HS-27A (cell line): ENCODE data around the gene CPB2.

Experiments used
- DNase-seq: peaks from one replicate; pipeline ENCODE4 v3.0.0-alpha.2; 2012; ENCODE audit warnings: low read depth, missing footprints

Gene CPB2

DNA sequence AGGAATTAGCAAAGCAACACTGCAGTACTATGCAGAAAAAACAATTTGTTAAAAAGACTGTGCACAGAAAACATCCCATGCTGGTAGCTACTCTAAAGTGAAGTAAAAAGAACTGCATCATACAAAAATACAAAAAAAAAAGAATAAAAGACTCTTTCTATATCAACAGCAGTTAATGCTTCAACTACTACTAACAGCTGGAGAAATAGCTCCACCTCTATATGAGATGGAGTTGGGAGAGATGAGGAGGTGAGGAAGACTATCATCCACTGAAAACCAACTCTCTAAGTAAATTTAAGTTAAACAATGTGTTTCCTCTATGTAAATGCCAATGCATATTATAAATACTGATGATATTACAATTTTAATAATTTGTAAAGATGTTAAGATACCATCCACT lies 54.1 kb downstream of the CPB2 start:
- no peak for DNase-seq

DNA sequence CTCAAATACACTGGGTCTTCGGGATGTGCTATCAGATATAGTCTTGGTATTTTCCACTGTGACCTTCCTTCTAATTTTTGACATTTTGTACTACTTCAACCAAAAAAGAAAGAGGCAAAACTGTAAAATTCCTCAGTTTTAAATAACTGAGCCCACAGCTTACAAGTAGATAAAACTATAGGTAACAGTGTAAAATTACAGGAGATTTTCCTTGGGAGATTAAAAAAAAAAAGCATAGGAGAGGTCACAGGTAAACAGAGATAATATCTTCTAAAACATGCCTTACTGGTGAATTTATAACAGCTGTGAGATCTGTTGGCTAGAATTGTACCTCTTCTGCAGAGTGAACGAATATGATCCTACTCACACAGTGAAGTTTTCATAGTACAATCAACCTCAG lies 59.4 kb downstream of the CPB2 start:
- DNase-seq = no peak

DNA sequence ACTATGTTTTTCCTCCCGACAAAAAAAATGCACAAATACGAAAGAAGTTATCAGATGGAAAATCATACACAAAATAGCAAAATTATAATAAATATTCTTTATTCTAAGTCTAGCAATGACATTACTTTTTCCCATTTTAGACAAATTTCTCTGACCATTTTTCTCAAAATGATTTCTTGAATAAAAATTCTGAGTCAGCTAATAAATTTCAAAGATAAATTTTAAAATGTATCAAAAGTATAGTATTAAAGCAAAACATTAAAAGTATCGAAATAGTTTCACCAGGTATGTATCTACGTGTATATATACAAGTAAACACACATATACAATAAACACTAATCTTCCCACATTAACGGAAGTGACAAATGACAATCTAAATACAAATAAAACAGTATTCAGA lies 61.2 kb downstream of the CPB2 start:
- DNase-seq = no peak

DNA sequence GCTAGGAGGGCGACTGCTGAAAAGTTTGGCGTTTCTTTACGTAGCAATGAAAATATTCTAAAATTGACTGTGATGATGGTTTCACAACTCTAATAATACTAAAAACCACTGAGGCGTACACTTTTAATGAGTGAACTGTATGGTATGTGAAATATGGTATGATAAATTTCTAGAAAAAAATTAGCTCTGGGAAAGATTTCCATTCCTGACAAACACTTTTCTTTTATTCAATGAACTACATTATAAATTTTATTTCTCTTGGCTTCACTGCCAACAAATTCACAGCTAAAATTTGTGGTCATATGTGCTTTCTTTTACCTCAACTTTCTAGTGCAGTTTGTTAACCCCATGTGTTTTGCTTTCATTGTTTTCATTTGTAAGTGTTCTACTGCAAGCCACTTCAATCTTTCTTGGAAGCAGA lies 63.4 kb downstream of the CPB2 start:
- no peak for DNase-seq

DNA sequence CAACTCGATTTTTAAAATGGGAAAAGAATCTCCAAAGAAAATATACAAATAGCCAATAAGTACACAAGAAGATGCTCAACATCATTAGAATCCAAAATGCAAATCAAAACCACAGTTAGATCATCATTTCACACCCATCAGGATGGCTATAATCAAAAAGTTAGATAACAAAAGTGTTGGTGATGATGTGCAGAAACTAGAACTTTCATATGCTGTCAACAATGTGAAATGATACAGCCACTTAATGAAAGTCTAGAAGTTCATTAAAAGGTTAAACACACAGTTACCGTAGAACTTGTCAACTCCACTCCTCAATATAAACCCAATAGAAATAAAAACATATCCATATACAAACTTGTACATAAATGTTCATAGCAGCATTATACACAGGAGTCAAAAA lies 64.1 kb downstream of the CPB2 start:
- no peak for DNase-seq

DNA sequence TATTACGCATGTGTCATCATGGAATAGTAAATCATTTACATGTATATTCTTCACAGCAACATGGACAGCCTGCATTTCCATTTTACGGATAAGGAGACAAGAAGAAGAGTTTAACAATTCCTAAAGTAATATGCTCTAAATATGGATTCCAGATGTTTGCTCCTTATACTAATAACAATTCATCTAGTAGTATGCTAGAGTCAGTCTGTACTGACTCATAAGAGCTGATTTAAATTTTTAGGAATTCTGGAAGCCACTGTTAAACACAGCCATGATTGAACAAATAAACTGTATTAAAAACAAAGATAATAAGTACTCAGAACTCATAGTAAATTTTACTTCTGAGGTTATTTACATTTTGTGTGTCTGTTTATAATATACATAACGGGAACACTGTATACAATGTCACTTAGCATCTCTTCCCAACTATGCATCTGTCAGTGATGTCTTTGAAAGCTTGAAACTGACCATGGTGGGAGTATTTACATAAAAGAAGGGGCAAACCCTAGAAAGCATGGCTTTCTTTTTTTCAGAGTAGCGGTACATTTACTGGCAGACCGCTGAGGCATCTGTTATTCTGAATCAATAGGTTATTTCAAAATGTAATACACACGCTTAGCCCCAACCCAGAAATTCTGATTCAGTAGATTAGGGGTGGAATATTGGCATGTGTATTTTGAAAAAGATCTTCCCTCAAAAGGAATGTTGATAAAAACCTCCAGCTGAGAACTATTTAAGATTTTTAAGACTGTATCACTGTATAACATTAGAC lies 65.2 kb downstream of the CPB2 start:
- DNase-seq = no peak

DNA sequence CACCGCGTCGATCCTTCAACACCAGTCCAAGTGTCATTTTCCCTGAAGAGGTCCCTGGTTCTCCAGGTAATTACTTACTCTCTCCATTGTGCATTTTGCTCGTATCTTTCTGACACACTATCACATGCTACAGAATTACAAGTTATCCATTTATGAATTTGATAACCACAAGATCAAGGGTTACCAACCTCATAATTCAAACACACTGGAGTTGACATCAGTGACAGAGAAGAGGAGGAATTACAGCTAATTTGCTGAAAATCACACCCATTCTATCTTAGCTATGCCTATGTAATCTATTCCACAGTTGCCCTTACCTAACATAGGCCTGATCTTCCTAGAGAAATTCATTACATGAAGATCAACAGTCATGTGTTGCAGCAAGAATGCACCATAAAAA lies 66.5 kb downstream of the CPB2 start:
- no peak for DNase-seq

DNA sequence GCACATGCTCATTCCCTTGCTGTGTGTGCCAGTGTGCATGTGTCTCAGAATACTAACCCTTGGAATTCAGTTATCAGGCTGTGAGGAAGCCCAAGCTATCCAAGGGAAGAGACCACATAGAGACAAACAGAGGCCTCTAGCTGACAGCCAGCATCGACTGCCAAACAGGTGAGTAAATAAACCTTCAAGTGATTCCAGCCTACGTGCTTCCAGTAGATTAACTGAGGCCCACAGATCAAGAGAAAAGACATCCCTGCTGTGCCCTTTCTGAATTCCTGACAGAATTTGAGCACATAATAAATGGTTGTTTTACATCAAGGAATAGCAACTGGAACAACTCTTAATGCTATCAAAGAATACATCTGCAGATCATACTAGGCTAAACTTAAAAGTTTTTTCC lies 69.8 kb downstream of the CPB2 start:
- no peak for DNase-seq

DNA sequence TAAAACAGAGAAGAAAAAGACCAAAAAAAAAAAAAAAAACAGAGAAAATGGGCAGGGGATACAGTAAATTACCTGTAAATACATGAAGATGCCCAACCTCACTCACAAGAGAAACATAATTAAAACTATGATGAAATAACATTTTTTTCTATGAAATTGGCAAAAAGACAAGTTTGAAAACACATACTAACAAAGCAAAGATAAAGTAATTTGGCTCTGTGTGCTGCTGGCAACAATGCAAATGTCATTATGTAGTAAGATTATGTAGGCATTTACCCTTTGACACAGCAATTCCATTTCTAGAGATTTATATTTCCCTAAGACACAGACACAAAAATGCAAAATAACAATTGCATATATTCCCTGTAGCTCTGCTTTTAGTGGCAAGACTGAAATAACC lies 72.5 kb downstream of the CPB2 start:
- no peak for DNase-seq

DNA sequence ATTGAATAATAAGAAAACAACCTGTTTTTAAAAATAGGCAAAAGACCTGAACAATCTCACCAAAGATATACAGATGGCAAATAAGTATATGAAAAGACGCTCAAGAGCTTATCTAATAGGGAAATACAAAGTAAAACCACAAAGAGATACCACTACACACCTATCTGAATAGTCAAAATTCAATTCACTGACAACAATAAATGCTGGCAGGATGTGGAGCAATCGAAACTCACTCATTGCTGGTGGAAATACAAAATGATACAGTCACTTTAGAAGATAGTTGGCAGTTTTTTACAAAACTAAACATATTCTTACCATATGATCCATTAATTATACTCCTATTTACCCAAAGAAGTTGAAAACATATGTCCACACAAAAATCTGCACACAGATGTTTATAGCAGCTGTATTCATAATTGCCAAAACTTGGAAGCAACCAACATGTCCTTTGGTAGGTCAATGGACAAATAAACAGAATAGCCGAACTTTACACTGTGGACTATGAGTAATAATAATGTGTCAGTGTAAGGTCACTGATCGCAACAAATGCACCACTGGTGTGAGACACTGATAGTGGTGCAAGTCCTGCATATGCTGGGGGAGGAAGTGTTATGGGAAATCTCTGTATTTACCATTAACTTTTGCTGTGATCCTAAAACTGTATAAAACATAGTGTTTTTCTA lies 73.1 kb downstream of the CPB2 start:
- no peak for DNase-seq

DNA sequence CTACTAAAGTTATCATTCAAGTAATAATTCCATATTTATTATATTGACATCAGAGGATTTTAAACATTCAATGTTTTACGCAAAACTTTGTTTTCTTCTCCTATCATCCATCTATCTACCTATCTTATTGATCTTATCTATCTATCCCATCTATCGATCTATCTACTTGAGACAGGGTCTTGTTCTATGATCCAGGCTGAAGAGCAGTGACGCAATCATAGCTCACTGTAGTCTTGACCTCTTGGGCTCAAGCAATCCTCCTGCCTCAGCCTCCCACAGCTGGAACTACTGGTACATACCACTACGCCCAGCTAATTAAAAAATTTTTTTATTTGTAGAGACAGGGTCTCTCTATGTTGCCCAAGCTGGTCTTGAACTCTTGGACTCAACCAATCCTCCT lies 79.7 kb downstream of the CPB2 start:
- no peak for DNase-seq

DNA sequence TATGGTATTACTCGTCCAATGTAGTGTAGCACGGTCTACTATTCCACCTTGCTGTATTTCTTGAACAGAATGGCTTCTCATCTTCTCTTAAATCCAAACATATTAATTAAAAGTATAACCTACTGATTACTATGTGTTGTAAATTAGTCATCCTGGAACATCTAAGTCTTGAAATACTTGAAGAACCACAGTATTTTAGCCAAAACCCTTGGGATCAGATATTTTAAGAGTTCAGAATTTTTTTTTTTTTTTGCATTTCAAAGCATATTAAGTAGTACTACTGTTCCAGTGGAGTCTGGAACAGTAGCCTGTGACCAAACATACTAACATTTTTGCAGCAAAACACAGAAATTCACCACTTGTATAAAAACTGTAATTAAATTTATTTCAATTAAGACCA lies 82.4 kb downstream of the CPB2 start:
- no peak for DNase-seq

DNA sequence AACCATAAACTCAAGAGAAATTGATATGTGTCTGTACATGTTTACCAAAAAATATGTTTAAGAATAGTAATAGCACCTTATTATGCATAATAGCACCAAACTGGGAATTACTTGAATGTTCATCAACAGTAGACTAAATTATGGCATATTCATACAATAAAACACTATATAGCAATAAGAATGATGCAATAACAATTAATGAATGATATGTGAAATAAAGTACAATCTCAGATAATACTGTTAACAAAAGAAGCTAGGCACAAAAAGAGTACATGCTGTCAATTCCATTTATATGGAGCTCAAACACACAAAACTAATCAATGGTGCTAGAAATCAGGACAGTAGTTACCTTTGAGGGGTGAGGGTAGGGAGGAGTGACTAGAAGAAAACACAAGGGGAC lies 88.6 kb downstream of the CPB2 start:
- DNase-seq = no peak

DNA sequence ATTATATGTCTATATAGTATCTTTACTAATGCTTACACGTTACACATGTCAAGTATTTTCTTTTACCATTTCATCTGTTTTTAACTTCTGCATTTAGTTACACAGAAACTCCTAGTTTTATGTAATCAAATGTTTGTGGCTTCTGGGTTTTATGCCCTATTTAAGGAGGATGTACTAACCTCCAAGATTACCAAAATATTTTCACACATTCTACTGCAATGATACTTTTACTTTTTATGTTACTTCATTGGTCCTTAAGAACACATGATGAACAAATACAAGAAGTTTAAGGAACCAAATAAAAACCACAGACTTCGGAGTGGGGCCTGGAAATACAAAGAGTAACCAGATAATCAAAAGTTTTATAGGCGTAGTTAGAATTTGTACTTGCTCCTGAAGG lies 89.5 kb downstream of the CPB2 start:
- DNase-seq = no peak

DNA sequence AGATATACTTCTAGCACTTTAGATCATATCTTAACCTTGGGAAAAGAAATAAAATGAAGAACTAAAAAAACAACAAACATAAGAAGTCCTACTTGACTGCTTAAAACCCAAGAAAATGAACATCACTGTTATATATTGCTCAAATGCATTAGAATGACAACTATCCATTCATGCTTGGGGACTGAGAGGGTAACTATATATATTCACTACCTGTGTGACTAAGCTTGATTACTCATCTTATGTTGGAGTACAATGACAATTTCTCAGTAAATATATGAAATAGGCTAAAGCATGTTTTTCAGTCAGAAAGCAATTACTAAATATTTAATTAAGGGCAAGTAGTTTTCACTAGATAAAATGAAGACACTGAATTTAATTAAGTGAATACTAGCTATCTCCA lies 92.4 kb downstream of the CPB2 start:
- DNase-seq = no peak

DNA sequence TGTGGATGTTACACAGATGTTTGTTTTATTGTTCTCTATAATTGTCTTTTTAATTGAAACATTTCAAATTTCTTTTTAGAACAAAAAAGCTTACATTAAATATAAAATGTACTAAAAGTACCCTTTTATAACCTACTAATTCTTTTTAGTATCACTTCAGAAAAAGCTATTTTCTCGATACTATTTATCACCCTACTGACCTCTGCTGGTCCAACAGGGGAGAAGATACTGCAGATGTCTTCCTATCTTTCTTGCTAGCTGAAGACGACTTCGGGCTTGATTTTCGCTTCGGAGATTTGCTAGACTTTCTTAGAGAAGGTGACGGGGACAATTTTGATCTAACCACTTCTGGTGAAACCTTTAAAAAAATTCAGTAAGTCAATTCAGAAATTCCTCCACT lies 94.7 kb downstream of the CPB2 start:
- DNase-seq = no peak

DNA sequence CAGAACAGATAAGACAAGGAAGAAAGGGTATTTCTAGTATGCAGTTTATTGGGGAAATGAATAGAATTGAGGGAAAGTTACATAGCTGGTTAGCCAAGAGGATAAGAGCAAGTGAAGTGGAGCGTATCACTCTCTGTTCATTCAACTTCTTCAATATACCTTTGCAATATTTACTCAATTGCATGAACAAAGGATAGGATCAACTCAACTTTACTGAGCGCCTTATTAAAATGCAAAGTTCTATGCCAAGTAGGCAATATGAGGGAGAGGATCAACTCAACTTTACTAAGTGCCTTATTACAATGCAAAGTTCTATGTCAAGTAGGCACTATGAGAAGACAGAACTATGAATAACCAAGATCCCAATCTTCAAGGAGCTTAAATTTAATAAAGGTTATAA lies 96.2 kb downstream of the CPB2 start:
- DNase-seq = no peak

DNA sequence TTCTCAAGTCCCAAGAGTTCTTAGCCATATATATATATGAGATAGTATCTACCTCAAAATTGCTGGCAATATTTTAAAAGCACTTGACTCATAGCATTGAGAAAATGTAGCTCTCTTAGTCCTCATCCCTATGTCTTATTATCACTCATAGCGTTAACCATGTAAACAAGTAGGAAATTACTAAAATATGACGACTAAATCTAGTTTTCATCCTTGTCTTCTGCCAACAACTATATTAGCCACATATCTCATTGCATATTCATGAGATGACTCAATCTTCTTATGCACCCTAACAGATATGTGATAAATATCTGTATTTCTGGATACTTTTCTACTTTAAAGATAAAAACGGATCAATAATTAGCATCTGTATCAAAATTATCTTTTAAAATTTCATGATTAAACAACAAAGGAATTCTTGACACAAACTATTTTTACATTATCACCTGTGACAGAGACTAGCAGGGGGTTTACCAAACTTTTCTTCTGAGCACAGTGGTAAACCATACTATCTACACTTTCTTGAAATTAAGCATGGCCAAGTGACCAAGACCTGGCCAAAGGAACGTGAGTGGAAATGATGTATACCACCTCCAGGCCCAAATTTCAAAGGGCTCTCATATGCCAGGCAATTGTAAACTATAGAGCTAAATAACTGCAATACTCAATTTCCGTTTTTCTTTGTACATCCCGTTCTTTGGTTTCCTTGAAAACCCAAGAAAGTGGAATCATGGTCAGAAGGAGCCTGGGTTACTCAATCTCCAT lies 98.0 kb downstream of the CPB2 start:
- DNase-seq = no peak

DNA sequence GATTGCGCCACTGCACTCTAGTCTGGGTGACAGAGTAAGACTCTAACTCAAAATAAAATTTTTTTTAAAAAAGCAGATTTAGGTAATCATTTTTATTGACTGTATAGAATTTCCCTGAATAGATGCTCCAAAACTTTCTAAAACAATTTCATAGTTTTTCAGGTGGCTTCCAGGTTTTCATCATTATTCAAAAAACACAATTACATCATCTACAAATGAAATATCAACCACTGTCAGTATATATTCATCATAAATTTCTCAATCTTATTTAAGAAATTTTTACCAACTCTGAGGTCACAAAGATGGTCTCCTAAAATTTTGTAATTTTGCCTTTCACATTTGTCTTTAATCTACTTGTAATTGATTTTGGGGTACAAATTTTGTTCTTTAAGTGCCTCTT lies 100.3 kb downstream of the CPB2 start:
- DNase-seq = no peak
